ENCODE measurements around the gene MTPN. TPM values are rescaled to one million over a fixed set of nuclear protein-coding genes. Genes with fewer than 3 reads are reported as not detected.

Gene MTPN, protein sequence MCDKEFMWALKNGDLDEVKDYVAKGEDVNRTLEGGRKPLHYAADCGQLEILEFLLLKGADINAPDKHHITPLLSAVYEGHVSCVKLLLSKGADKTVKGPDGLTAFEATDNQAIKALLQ
- 67.5 and 77.2 TPM in 2 replicates for total RNA-seq (2014; rRNA removed; shearing (Covaris generic))

DNA sequence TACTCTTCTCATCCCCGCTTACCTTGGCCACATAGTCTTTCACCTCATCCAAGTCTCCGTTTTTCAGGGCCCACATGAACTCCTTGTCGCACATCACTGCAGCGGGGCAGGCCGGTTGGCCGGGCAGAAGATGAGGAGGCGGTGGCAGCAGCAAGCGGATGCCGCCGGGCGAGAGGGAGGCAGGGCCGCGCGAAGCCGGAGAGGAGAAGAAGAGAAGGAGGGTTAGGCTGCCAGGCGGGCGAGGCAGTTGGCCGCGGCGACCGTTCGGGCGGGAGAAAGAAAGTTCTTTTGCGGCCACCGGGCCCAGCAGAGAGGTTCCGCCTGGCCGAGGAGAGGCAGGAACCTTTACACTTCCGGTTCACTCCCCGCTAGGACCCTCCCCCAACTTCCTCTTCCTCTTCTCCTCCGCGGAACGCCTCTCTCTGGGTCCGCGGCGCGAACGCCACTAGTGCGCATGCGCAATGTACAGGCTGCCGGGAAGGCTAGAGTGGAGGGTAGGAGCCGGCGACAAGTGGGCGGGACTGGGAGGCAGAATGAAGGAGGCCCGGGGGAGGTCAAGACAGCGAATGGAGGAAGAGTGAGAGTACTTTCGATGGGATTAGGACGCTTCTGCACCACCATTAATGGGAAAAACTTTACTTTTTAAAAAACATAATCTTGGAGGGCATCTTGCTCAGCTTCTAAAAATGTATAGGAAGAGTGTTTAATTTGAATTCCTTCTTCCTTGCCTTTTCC, at the start of gene MTPN:
MTPN (minus strand) TSS at position 353 of the 735 bp plus-strand sequence; CDS start at position 94, 259 bp downstream.

Small RNA genes within 50 kb of the gene (small RNA-seq; reads per million reads assigned to genes)
- gene RNU6-223P, result not detected

Other genes starting within 250 kb of the MTPN start
- gene SLC13A4, start 249.2 kb downstream of the MTPN start, total RNA-seq (2014; rRNA removed; shearing (Covaris generic)), result not detected in 2 replicates
- gene FAM180A, start 228.5 kb downstream of the MTPN start, total RNA-seq (2014; rRNA removed; shearing (Covaris generic)), result not detected in 2 replicates

All from A375 (cell line).